Skeletal muscle satellite cell (primary cell): ENCODE data around the gene HIPK1. TPM values are rescaled to one million over a fixed set of nuclear protein-coding genes. Genes with fewer than 3 reads are reported as not detected.

Experiments
- H3K27me3 ChIP-seq: 2 replicates; pipeline ENCODE4 v1.7.0; 2013; ENCODE audit warnings: low read length; ENCODE audit not compliant: control insufficient read depth, insufficient read depth
- H3K36me3 ChIP-seq: 2 replicates; pipeline ENCODE4 v1.7.0; 2013; ENCODE audit warnings: mild to moderate bottlenecking, control low read depth, low read length; ENCODE audit not compliant: insufficient read depth
- H3K4me1 ChIP-seq: 2 replicates; pipeline ENCODE4 v1.7.0; 2013; ENCODE audit warnings: low read length; ENCODE audit not compliant: control insufficient read depth, insufficient read depth
- H3K4me2 ChIP-seq: 2 replicates; pipeline ENCODE4 v1.7.0; 2013; ENCODE audit warnings: mild to moderate bottlenecking, low read length
- H3K4me3 ChIP-seq: 2 replicates; pipeline ENCODE4 v1.7.0; 2013; ENCODE audit warnings: low read length
- H3K9ac ChIP-seq: 2 replicates; pipeline ENCODE4 v1.7.0; 2013; ENCODE audit warnings: mild to moderate bottlenecking, low read depth, low read length, moderate library complexity
- H3K9me3 ChIP-seq: replicated peaks from 2 replicates; pipeline ENCODE4 v1.7.0; 2013; ENCODE audit warnings: mild to moderate bottlenecking, control low read depth, low read length
- total RNA-seq: library from RNA; depleted of rRNA; stranded (reverse); fragments of >200 nt; gene quantifications from 2 replicates; pipeline ENCODE4 v1.2.3, GENCODE V29; 2012; rRNA removed

HIPK1 gene
- total RNA-seq, result 10.4 and 16.6 TPM in 2 replicates

DNA sequence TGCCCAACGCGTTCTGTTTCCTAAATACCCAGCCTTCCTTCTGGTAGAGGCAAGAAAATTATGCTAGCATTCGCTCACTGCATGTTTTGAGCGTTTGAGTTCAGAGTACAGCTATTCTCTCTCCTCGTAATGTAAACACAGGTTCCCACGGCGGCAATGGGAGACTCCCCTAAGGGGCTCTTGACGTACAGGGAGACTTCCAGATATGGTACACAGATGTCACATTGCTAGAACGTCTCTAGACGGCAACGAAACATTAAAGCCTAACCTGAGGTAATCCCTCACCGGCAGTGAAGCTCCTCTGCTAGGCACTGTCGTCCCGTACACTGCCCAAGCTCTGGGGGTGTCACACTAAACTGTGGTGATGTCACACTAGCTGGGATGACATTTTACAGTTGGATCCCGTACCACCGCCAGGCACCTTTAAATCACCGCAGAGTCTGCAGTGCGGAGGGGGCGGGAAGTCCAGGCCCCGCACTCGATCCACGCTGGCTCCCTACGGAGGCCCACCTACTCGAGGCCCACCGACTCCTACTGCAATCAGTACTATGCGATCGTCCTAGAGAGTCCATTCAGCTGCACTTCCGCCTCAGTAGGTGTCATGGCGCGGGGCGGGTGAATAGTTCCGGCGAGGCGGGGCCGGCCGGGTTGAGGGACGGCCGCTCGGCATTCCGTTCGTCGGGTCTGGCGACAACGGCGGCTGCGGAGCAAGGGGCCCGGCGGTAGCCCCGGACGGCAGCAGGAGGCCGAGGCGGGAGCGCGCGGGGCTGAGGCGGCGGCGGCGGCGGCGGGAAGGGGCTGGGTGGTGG lies at the start of gene HIPK1:
TSS of gene HIPK1 (plus strand) at position 384 of the 809 bp plus-strand sequence.
- H3K36me3 ChIP-seq, result no peaks in the 10 kb centered on the region
- H3K9ac ChIP-seq, result peak within 1 kb of the TSS; percentile 99
- peak within 1 kb of the TSS; percentile 95 for H3K4me2 ChIP-seq
- no peaks in the 10 kb centered on the region for H3K27me3 ChIP-seq
- no peaks in the 10 kb centered on the region for H3K9me3 ChIP-seq
- H3K4me3 ChIP-seq, result peak within 1 kb of the TSS; percentile 85
- peaks cover 27% of the 10 kb centered on the region for H3K4me1 ChIP-seq

DNA sequence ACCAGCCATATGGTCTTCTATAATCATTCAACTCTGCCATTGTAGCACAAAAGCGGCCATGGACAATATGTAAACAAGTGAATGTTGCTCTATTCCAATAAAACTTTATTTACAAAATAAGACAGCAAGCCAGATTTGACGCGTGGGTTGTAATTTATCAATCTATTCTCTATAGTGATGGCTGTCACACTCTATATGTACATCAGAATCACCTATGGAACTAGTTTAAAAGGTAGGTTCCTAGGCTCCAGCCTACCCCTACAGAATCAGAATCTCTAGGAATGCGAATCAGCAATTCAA lies 49.4 kb upstream of the HIPK1 start:
- H3K4me1 ChIP-seq, result no peaks in the 10 kb centered on the region

DNA sequence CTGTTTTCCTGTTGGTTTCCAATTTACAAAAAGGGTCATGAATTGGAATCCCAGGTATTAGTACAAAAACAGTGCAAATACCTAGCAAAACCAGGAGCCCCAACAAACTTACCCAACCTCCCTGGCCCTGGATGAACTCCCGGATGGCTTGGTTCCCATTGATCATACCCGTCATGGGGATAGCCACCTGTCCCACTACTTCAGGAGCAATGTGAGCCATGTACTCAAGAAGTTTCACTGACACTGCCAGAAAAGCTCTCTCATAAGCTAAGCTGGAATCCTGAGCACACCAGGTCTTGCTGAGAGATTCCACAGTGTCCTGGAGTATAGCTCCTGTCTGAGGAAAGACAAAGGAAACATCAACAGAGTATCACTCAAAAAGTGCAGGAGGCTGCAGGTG lies 47.5 kb upstream of the HIPK1 start:
- no peaks in the 10 kb centered on the region for H3K9me3 ChIP-seq
- no peaks in the 10 kb centered on the region for H3K4me1 ChIP-seq
- no peaks in the 10 kb centered on the region for H3K36me3 ChIP-seq
- H3K27me3 ChIP-seq, result no peaks in the 10 kb centered on the region
- H3K9ac ChIP-seq, result no peak overlapping the region
- no peak overlapping the region for H3K4me3 ChIP-seq
- no peak overlapping the region for H3K4me2 ChIP-seq

More for the DNA sequence above, 49.4 kb upstream of the HIPK1 start:
- Histone ChIP-seq H3K9ac (no peak overlapping the region), H3K27me3 (no peaks in the 10 kb centered on the region), H3K9me3 (no peaks in the 10 kb centered on the region), H3K4me3 (no peak overlapping the region), H3K4me2 (no peak overlapping the region), H3K36me3 (no peaks in the 10 kb centered on the region)

DNA sequence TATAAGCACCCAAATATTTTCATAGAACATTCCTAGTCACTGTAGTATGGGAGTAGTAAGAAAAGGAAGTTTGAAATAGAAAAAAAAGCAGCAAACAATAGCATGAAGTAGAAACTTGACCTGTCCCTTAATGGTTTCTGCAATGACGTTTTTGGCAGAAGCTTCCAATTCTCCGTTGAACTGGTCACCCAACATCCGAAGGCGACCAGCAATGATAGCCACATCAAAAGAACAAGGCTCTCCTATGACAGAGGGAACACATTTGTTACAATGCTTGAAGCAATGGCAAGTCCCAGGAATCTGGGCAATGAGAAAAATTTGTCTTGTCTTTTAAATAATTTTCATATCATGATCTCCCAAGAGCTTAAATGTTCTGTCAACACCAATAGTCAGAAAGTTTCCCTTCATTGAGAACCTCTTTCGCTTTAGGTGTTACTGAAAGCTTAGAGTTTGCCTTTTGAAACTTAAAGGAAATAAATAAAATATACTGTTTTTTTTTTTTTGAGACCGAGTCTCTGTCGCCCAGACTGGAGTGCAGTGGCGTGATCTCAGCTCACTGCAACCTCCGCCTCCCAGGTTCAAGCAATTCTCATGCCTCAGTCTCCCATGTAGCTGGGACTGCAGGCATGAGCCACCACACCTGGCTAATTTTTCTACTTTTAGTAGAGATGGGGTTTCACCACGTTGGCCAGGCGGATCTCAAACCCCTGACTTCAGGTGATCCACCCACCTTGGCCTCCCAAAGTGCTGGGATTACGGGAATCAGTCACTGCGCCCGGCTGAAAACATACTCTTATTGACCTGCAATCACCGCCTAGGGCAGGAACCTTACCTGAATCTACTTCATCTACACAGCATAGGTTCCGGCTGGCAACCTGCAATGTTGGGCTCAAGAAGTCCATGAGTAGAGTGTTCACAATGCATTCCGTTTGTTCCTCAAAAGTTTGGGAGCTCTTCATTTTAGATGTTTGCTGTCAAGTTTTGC lies 42.4 kb upstream of the HIPK1 start:
- no peaks in the 10 kb centered on the region for H3K9me3 ChIP-seq
- H3K9ac ChIP-seq, result no peak overlapping the region
- H3K27me3 ChIP-seq, result no peaks in the 10 kb centered on the region
- no peaks in the 10 kb centered on the region for H3K36me3 ChIP-seq
- H3K4me1 ChIP-seq, result no peaks in the 10 kb centered on the region
- H3K4me3 ChIP-seq, result no peak overlapping the region
- H3K4me2 ChIP-seq, result no peak overlapping the region

DNA sequence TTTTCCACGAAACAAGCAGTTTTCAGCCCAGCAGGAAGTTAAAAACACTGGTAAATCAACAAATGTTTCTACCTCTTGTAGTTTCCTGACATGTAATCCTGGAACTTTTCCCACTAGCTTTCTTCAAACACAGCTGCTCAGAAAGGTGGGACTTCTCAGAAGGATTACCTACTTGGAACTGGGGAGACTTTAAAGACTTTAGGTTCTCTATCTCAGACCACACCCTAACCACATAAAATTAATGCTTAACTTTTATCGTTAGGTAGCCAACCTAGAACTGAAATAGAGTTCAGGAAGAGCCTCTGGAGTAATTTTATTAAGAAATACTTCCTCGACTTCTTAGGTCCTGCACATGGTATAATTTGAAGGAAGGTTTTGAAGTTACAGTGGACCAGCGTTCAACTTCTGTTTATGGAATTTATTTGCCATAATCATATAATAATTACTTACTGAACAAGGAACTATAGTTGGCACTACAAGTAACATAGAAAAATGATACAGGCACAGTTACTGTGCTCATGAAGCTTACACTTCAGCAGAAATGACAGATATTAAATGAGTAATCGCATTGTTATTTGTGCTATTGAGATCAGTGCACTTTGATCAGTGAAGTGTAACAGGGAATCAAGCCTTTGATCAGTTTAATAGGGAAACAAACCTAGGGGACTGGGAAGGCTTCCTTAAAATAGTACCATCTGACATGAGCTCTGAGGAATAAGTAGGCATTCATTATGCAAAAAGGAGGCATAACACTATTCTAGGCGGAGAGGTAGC lies 41.5 kb upstream of the HIPK1 start, which contains the start of gene BCL2L15:
TSS of gene BCL2L15 (minus strand) at position 180 of the 774 bp plus-strand sequence. CDS start 206 bp downstream, outside the sequence.
- Histone ChIP-seq H3K27me3 (no peaks in the 10 kb centered on the region), H3K36me3 (no peaks in the 10 kb centered on the region), H3K4me2 (no peak within 1 kb of the TSS), H3K9ac (no peak within 1 kb of the TSS), H3K4me1 (no peaks in the 10 kb centered on the region), H3K4me3 (no peak within 1 kb of the TSS), H3K9me3 (no peaks in the 10 kb centered on the region)

DNA sequence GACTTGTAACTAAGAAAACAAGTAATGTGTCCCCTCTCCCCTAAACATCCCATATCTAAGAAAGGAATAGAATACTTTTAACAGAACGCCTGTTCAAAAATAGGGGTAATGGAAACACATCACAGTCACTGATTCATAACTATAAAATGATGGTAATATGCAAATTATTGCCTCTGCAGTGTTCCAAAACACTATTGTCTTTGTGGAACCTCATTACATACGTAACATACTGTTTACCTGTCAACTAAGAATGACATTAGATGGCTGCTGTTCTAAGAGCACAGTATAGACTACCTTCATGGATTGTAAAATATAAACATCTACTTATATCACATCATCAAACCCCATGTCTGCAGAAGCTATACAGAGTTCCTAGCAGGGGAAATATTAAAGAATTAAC lies 38.3 kb upstream of the HIPK1 start:
- Histone ChIP-seq H3K9ac (no peak overlapping the region), H3K9me3 (no peaks in the 10 kb centered on the region), H3K4me1 (no peaks in the 10 kb centered on the region), H3K27me3 (no peaks in the 10 kb centered on the region), H3K4me3 (no peak overlapping the region), H3K36me3 (peaks cover 15% of the 10 kb centered on the region), H3K4me2 (no peak overlapping the region)

DNA sequence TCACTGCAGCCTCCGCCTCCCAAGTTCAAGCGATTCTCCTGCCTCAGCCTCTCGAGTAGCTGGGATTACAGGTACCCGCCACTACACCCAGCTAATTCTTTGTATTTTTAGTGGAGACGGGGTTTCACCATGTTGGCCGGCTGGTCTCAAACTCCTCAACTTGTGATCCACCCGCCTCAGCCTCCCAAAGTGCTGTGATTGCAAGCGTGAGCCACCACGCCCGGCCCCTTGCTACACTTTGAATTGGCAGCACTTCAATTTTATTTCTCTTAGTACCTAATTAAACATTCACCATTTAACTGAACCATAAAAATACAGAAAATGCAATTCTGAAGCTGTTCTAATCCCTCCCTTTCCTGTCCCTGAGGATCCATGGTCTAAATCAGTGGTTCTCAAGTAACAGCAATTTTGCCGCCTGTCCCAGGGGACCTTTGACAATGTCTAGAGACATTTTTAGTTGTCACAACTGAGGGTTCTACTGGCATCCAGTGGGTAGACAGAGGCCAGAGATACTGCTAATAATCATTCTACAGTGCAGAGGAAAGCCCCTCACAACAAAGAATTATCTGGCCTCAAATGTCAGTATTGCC lies 37.4 kb upstream of the HIPK1 start:
- Histone ChIP-seq H3K27me3 (no peaks in the 10 kb centered on the region), H3K9ac (no peak overlapping the region), H3K4me1 (no peaks in the 10 kb centered on the region), H3K9me3 (no peaks in the 10 kb centered on the region), H3K36me3 (peaks cover 24% of the 10 kb centered on the region), H3K4me3 (no peak overlapping the region), H3K4me2 (no peak overlapping the region)

DNA sequence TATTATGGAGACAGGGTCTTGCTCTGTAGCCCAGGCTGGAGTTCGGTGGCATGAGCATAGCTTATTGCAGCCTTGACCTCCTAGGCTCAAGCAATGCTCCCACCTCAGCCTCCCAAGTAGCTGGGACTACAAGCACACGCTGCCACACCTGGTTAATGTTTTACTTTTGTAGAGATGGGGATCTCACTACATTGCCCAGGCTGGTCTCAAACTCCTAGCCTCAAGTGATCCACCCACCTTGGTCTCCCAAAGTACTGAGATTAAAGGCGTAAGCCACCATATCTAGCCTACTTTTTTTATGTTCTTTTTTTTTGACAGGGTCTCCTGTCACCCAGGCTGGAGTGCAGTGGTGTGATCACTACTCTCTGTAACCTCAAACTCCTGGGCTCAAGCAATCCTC lies 35.9 kb upstream of the HIPK1 start:
- Histone ChIP-seq H3K4me3 (no peak overlapping the region), H3K36me3 (peaks cover 31% of the 10 kb centered on the region), H3K9me3 (no peaks in the 10 kb centered on the region), H3K27me3 (no peaks in the 10 kb centered on the region), H3K4me1 (no peaks in the 10 kb centered on the region), H3K4me2 (no peak overlapping the region), H3K9ac (no peak overlapping the region)

DNA sequence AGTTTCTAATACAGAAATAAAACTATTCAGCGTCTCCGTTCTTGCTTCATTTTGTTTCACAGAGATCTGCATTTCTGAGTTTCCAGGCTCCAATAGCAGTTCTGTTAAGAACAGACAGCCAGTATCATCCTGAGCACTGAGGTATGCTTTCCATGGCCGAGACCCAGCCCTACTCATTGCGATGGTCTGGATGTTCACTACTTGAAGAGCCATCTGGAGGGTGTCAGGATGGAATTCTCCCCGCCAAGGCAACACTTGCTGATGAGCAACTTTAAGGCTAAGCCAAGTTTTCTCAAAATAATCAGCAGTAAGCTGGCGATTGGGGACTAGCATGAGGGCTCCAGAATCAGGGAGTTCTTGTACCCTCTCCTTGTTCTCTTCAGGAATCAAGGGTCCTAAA lies 34.0 kb upstream of the HIPK1 start:
- Histone ChIP-seq H3K9me3 (no peaks in the 10 kb centered on the region), H3K9ac (no peak overlapping the region), H3K36me3 (peaks cover 40% of the 10 kb centered on the region), H3K4me2 (no peak overlapping the region), H3K4me1 (peaks cover 3% of the 10 kb centered on the region), H3K27me3 (no peaks in the 10 kb centered on the region), H3K4me3 (no peak overlapping the region)

DNA sequence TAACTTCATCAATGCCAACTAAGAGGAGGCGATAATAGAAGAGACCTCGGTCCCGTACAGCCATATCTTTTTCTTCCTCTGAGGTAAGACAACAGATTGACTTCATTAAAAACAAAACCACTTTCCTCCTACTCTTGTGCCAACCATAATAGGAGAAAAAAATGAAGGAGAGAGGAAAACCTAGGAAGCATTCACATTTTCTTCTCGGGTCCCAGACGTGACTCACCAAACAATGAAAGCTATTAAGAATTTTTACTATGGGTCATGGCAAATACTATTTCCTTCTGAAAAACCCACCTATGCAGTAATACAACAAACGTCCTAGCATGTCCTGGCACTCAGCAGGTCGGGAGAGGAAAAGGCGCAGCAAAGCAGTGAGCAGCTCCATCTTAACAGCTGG lies 33.2 kb upstream of the HIPK1 start:
- H3K27me3 ChIP-seq, result no peaks in the 10 kb centered on the region
- H3K4me1 ChIP-seq, result peaks cover 3% of the 10 kb centered on the region
- H3K4me2 ChIP-seq, result no peak overlapping the region
- H3K9ac ChIP-seq, result no peak overlapping the region
- no peaks in the 10 kb centered on the region for H3K9me3 ChIP-seq
- H3K36me3 ChIP-seq, result peaks cover 45% of the 10 kb centered on the region
- no peak overlapping the region for H3K4me3 ChIP-seq
